A549 (cell line): ENCODE data around the gene CABYR. TPM values are rescaled to one million over a fixed set of nuclear protein-coding genes. Genes with fewer than 3 reads are reported as not detected.

Source experiments
- ATAC-seq, 2 experiments: fragments of 200-7000 bp in 1 of 2; fragments of >200 bp in 1 of 2; cut with Nextera tagmentation in 1 of 2; cut with Tn5 transposase in 1 of 2; 3 replicates each; pipeline versions ENCODE4 v1.8.0 to v1.9.1; 2018 to 2020; ENCODE audit warnings: mild to moderate bottlenecking in 1 of 2, moderate library complexity in 1 of 2
- CTCF ChIA-PET: fragments of 300-600 bp; sonication (Branson Sonifier 250); formaldehyde crosslinking; extraction: SDS; loops from one replicate; lab custom pipeline; 2021; ENCODE audit warnings: antibody characterized with exemption, inconsistent platforms; lab: Yijun Ruan, JAX
- POLR2A ChIA-PET: fragments of 350-600 bp; formaldehyde crosslinking; extraction: SDS; loops from one replicate; lab custom pipeline; 2021; ENCODE audit warnings: antibody characterized with exemption, inconsistent platforms; lab: Yijun Ruan, JAX
- DNase-seq, 2 experiments: peaks; one replicate each; pipeline versions ENCODE4 v3.0.0 to v3.0.0-alpha.2; 2011 to 2016; ENCODE audit warnings: low read depth in 1 of 2, low spot score in 1 of 2
- FAIRE-seq: peaks from 2 replicates; lab custom pipeline; 2011; peaks lifted over from hg19 to GRCh38; lab: Jason Lieb, UNC
- H3K27ac ChIP-seq, 2 experiments: fragments of >200 bp; sonication (Bioruptor Twin); formaldehyde crosslinking; 3 replicates each; pipeline ENCODE4 v1.5.1; 2016 to 2017
- H3K4me1 ChIP-seq: fragments of >200 bp; sonication (Bioruptor Twin); formaldehyde crosslinking; 3 replicates; pipeline ENCODE4 v1.6.1; 2016
- H3K4me2 ChIP-seq: fragments of >200 bp; sonication (Bioruptor Twin); formaldehyde crosslinking; 3 replicates; pipeline ENCODE4 v1.6.1; 2016
- H3K4me3 ChIP-seq: fragments of >200 bp; sonication (Bioruptor Twin); formaldehyde crosslinking; 3 replicates; pipeline ENCODE4 v1.5.1; 2016
- H3K9me3 ChIP-seq: fragments of >200 bp; sonication (Bioruptor Twin); formaldehyde crosslinking; 3 replicates; pipeline ENCODE4 v1.6.1; 2016
- ATOH8 ChIP-seq: fragments of 250-450 bp; sonication (Bioruptor Pico); IDR thresholded peaks from 2 replicates; pipeline ENCODE4 v1.5.0; 2020; ENCODE audit warnings: low read depth, mild to moderate bottlenecking, moderate library complexity
- BCL3 ChIP-seq: fragments of >200 bp; sonication (Bioruptor Twin); formaldehyde crosslinking; IDR thresholded peaks from 3 replicates; pipeline ENCODE4 v1.6.1; 2016
- CBX8 ChIP-seq: fragments of 200-600 bp; sonication (generic); IDR thresholded peaks from 2 replicates; pipeline ENCODE4 v1.6.1; 2016
- CHD2 ChIP-seq: fragments of 150-350 bp; IDR thresholded peaks from 2 replicates; pipeline ENCODE4 v1.6.1; 2014; ENCODE audit warnings: low read length; ENCODE audit not compliant: partially characterized antibody
- CHD4 ChIP-seq: fragments of 200-600 bp; sonication (generic); IDR thresholded peaks from 2 replicates; pipeline ENCODE4 v1.6.1; 2016; ENCODE audit warnings: antibody characterized with exemption, mild to moderate bottlenecking, borderline replicate concordance
- ESRRA ChIP-seq: fragments of 150-350 bp; IDR thresholded peaks from 2 replicates; pipeline ENCODE4 v1.6.1; 2014; ENCODE audit warnings: mild to moderate bottlenecking, low read length, borderline replicate concordance
- HDAC2 ChIP-seq: fragments of 200-600 bp; sonication (generic); IDR thresholded peaks from 2 replicates; pipeline ENCODE4 v1.6.1; 2016
- HOXB13 ChIP-seq: fragments of 250-450 bp; sonication (Bioruptor Pico); IDR thresholded peaks from 2 replicates; pipeline ENCODE4 v1.5.0; 2020; ENCODE audit warnings: low read depth, mild to moderate bottlenecking, moderate library complexity
- JUNB ChIP-seq: fragments of >200 bp; sonication (Bioruptor Twin); formaldehyde crosslinking; IDR thresholded peaks from 2 replicates; pipeline ENCODE4 v1.6.1; 2016
- MYC ChIP-seq: IDR thresholded peaks from 2 replicates; pipeline ENCODE4 v1.6.1; 2012; ENCODE audit warnings: mild to moderate bottlenecking, inconsistent platforms, low read length, improper control_type of control experiment, borderline replicate concordance
- NR3C1 ChIP-seq: fragments of >200 bp; sonication (Bioruptor Twin); formaldehyde crosslinking; IDR thresholded peaks from 3 replicates; pipeline ENCODE4 v1.6.1; 2017
- POLR2AphosphoS2 ChIP-seq: conservative IDR thresholded peaks from 2 replicates; pipeline ENCODE4 v1.6.1; 2012; ENCODE audit warnings: low read length, improper control_type of control experiment, inconsistent platforms
- RARB ChIP-seq: fragments of 250-450 bp; sonication (Bioruptor Pico); IDR thresholded peaks from 2 replicates; pipeline ENCODE4 v1.8.0; 2021; ENCODE audit warnings: mild to moderate bottlenecking, moderate library complexity
- RFX5 ChIP-seq: fragments of 450-650 bp; IDR thresholded peaks from 2 replicates; pipeline ENCODE4 v1.7.1; 2014; ENCODE audit warnings: antibody characterized with exemption, mild to moderate bottlenecking, moderate library complexity
- TFCP2L1 ChIP-seq: fragments of 250-450 bp; sonication (Bioruptor Pico); IDR thresholded peaks from 2 replicates; pipeline ENCODE4 v1.5.0; 2021; ENCODE audit warnings: mild to moderate bottlenecking
- ZSCAN20 ChIP-seq: fragments of 250-450 bp; sonication (Bioruptor Pico); IDR thresholded peaks from 2 replicates; pipeline ENCODE4 v1.8.0; 2022; ENCODE audit warnings: mild to moderate bottlenecking, moderate library complexity
- WGBS: methylation state at CpG from one replicate; pipeline ENCODE4 v1.1.6; 2017; ENCODE audit errors: missing lambda C conversion rate; 5-methylcytosine and 5-hydroxymethylcytosine counted together
- polyA plus RNA-seq, 4 experiments: library from polyadenylated mRNA; depleted of rRNA in 3 of 4; stranded (reverse); fragments of >200 nt; fragmentation: RNase III in 1 of 4; extraction: RNeasy Plus Mini Kit Qiagen cat#74134 plus additional on column Dnase treatment in 1 of 4; gene quantifications; 2 replicates in 3 of 4; 3 replicates in 1 of 4; pipeline ENCODE4 v1.2.3, GENCODE V29; 2011 to 2017
- TF ChIP-seq, protein P1 (sequence below): fragments of 250-450 bp; sonication (Bioruptor Pico); IDR thresholded peaks from 2 replicates; pipeline ENCODE4 v1.5.0; 2021; ENCODE audit warnings: mild to moderate bottlenecking, moderate library complexity, borderline replicate concordance

Gene CABYR
- polyA plus RNA-seq, 2 of the 4 experiments (the other 2 are of a cell fraction) = 14.8 to 22.1 TPM

GRCh38 chr18:24187049-24187448 lies 48.2 kb downstream of the CABYR start (continued):
- no peak for TF ChIP-seq RARB (CRISPR knock-in tag)
- TF ChIP-seq, all 56 proteins: peak for 0

GRCh38 chr18:24187689-24188088 lies 48.8 kb downstream of the CABYR start:
- CTCF ChIA-PET = interaction anchor here (4.3 kb wide), 1 partner anchor 11 kb away, joined by 19 read pairs; no protein-coding TSS in a partner anchor
- 80% methylated on average over 1 of the region's 1 CpG for WGBS
- Histone ChIP-seq H3K4me2 (no peak overlapping the region), H3K4me1 (no peaks in the 10 kb centered on the region), H3K9me3 (no peaks in the 10 kb centered on the region), H3K27ac (no peak overlapping the region), H3K4me3 (no peak overlapping the region)
- DNase-seq = no peak
- no peak for TF ChIP-seq BCL3
- no peak for TF ChIP-seq CHD2
- no peak for TF ChIP-seq CHD4
- no peak for TF ChIP-seq NR3C1
- TF ChIP-seq, protein P1, sequence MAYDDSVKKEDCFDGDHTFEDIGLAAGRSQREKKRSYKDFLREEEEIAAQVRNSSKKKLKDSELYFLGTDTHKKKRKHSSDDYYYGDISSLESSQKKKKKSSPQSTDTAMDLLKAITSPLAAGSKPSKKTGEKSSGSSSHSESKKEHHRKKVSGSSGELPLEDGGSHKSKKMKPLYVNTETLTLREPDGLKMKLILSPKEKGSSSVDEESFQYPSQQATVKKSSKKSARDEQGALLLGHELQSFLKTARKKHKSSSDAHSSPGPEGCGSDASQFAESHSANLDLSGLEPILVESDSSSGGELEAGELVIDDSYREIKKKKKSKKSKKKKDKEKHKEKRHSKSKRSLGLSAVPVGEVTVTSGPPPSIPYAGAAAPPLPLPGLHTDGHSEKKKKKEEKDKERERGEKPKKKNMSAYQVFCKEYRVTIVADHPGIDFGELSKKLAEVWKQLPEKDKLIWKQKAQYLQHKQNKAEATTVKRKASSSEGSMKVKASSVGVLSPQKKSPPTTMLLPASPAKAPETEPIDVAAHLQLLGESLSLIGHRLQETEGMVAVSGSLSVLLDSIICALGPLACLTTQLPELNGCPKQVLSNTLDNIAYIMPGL (CRISPR knock-in tag) = no peak
- TF ChIP-seq MYC = no peak
- no peak for TF ChIP-seq JUNB
- no peak for TF ChIP-seq ZSCAN20 (CRISPR knock-in tag)
- ATAC-seq = no peak
- FAIRE-seq = no peak
- POLR2A ChIA-PET = no interaction called here

- no peak for ATAC-seq
- H3K4me1 ChIP-seq = no peaks in the 10 kb centered on the region
- H3K27ac ChIP-seq = no peak overlapping the region
- CTCF ChIA-PET = interaction anchor here (4.3 kb wide), 1 partner anchor 12 kb away, joined by 19 read pairs; no protein-coding TSS in a partner anchor
- H3K4me2 ChIP-seq = no peak overlapping the region
- DNase-seq = no peak
- no peak for FAIRE-seq
- POLR2A ChIA-PET = no interaction called here
- H3K4me3 ChIP-seq = no peak overlapping the region
- WGBS = 83% methylated on average over 5 of the region's 5 CpGs
- H3K9me3 ChIP-seq = no peaks in the 10 kb centered on the region
- TF ChIP-seq ESRRA (no peak), HDAC2 (no peak)
These were observed 49.3 kb downstream of the CABYR start for GRCh38 chr18:24188120-24188519.

GRCh38 chr18:24189007-24189528 lies 50.2 kb downstream of the CABYR start:
- 73% methylated on average over 6 of the region's 6 CpGs for WGBS
- POLR2A ChIA-PET = interaction anchor here (0.6 kb wide), 1 partner anchor 28 kb away, joined by 3 read pairs; no protein-coding TSS in a partner anchor
- CTCF ChIA-PET = interaction anchor here (0.7 to 4.3 kb wide), 3 partner anchors 10 to 171 kb away, joined by 4 to 19 read pairs (median 4); no protein-coding TSS in a partner anchor

More at GRCh38 chr18:24189007-24189528, 50.2 kb downstream of the CABYR start:
- FAIRE-seq (no peak), DNase-seq (no peak), ATAC-seq (no peak)
- H3K4me2 ChIP-seq = no peak overlapping the region
- H3K4me1 ChIP-seq = no peaks in the 10 kb centered on the region
- TF ChIP-seq HOXB13 (CRISPR knock-in tag) (no peak), CBX8 (no peak), POLR2AphosphoS2 (no peak), ATOH8 (CRISPR knock-in tag) (no peak), TFCP2L1 (CRISPR knock-in tag) (no peak), HDAC2 (no peak), RFX5 (0 out of 2 replicates have a peak, but pooled peaks have one; percentile 43)
- H3K4me3 ChIP-seq = no peak overlapping the region
- no peak overlapping the region for H3K27ac ChIP-seq
- H3K9me3 ChIP-seq = no peaks in the 10 kb centered on the region
